Eye (tissue), 1 donor: ENCODE results near the gene RPL5.
A peak's percentile ranks its signal among the peaks of the same experiment; 100 is the strongest.
"Not testable (repeated sequence)": the region's sequence is repeated elsewhere in the genome, so short reads cannot be mapped to it uniquely, and the experiment has no call there.

Experiments used
- DNase-seq: peaks from one replicate; pipeline ENCODE4 v3.0.0-alpha.2; 2015

RPL5 gene

GRCh38 chr1:92831762-92832536 lies at the start of gene RPL5:
Gene RPL5 (plus strand): TSS chr1:92832040. CDS start chr1:92832115, 75 bp downstream.
- DNase-seq: peak; percentile 100

GRCh38 chr1:92783550-92783949 lies 48.3 kb upstream of the RPL5 start:
- not testable (repeated sequence) for DNase-seq

- DNase-seq: peak; percentile 77
Measured at GRCh38 chr1:92784021-92784638, 47.7 kb upstream of the RPL5 start.

- DNase-seq: peak; percentile 98
Measured at GRCh38 chr1:92784639-92785500, 47.0 kb upstream of the RPL5 start, which contains the start of gene EVI5. Gene EVI5 (minus strand): TSS chr1:92785108. CDS start chr1:92736546, 48,562 bp downstream.

- DNase-seq: no peak
Measured at GRCh38 chr1:92786111-92786901, 45.5 kb upstream of the RPL5 start.

GRCh38 chr1:92790081-92790480 lies 41.8 kb upstream of the RPL5 start:
- no peak for DNase-seq

- no peak for DNase-seq
Measured at GRCh38 chr1:92790867-92791266, 41.0 kb upstream of the RPL5 start.

- no peak for DNase-seq
Measured at GRCh38 chr1:92791487-92792066, 40.3 kb upstream of the RPL5 start.

GRCh38 chr1:92792340-92792782 lies 39.5 kb upstream of the RPL5 start:
- no peak for DNase-seq

- DNase-seq: no peak
Measured at GRCh38 chr1:92795166-92795565, 36.7 kb upstream of the RPL5 start.

- no peak for DNase-seq
Measured at GRCh38 chr1:92797297-92797696, 34.5 kb upstream of the RPL5 start.

GRCh38 chr1:92797961-92798360 lies 33.9 kb upstream of the RPL5 start:
- DNase-seq: no peak

GRCh38 chr1:92803140-92803887 lies 28.5 kb upstream of the RPL5 start:
- DNase-seq: no peak

GRCh38 chr1:92804721-92805201 lies 27.1 kb upstream of the RPL5 start:
- DNase-seq: peak; percentile 50

- DNase-seq: no peak
Measured at GRCh38 chr1:92805216-92805615, 26.6 kb upstream of the RPL5 start.

- DNase-seq: no peak
Measured at GRCh38 chr1:92808381-92808780, 23.5 kb upstream of the RPL5 start.

- DNase-seq: no peak
Measured at GRCh38 chr1:92816732-92817131, 15.1 kb upstream of the RPL5 start.

GRCh38 chr1:92817137-92817697 lies 14.6 kb upstream of the RPL5 start:
- no peak for DNase-seq

- no peak for DNase-seq
Measured at GRCh38 chr1:92817986-92818764, 13.7 kb upstream of the RPL5 start.

- DNase-seq: no peak
Measured at GRCh38 chr1:92820024-92820423, 11.8 kb upstream of the RPL5 start.
